T-helper 1 cell treated with Interleukin-12 subunit alpha and Interleukin-12 subunit beta and Interleukin-4 antibody, amounts not matched to agents 30 μg/mL and 1 μg/mL, for 36 hours (primary cell): ENCODE results near the gene CERCAM.
"Not testable (repeated sequence)": the region's sequence is repeated elsewhere in the genome, so short reads cannot be mapped to it uniquely, and the experiment has no call there.

ENCODE experiments used
- H3K27ac Mint-ChIP-seq: one replicate; pipeline ENCODE4 v1.8.0; 2021; ENCODE audit warnings: mild to moderate bottlenecking, mixed read lengths
- H3K27me3 Mint-ChIP-seq: one replicate; pipeline ENCODE4 v1.8.0; 2021; ENCODE audit warnings: low read depth, mixed read lengths
- H3K36me3 Mint-ChIP-seq: one replicate; pipeline ENCODE4 v1.8.0; 2021; ENCODE audit warnings: low read depth, mixed read lengths
- H3K4me1 Mint-ChIP-seq: one replicate; pipeline ENCODE4 v1.8.0; 2021; ENCODE audit warnings: low read depth, mixed read lengths
- H3K4me3 Mint-ChIP-seq: one replicate; pipeline ENCODE4 v1.8.0; 2021; ENCODE audit warnings: mild to moderate bottlenecking, moderate library complexity, mixed read lengths
- H3K9me3 Mint-ChIP-seq: one replicate; pipeline ENCODE4 v1.8.0; 2021; ENCODE audit warnings: mixed read lengths

Gene CERCAM

DNA sequence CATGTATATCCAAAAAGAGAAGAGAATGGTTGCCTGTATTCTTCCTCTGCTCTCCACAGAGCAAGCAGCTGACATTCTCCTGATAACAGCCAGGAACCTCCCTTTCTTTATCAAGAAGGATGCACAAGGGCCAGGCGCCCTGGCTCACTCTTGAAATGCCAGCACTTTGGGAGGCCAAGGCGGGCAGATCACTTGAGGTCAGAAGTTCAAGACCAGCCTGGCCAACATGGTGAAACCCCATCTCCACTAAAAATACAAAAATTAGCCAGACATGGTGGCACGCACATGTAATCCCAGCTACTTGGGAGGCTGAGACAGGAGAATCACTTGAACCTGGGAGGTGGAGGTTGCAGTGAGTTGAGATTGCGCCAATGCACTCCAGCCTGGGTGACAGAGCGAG is 25.8 kb downstream of the CERCAM start:
- not testable (repeated sequence) for H3K27me3 Mint-ChIP-seq, H3K4me1 Mint-ChIP-seq, H3K9me3 Mint-ChIP-seq, H3K4me3 Mint-ChIP-seq, H3K27ac Mint-ChIP-seq, H3K36me3 Mint-ChIP-seq

DNA sequence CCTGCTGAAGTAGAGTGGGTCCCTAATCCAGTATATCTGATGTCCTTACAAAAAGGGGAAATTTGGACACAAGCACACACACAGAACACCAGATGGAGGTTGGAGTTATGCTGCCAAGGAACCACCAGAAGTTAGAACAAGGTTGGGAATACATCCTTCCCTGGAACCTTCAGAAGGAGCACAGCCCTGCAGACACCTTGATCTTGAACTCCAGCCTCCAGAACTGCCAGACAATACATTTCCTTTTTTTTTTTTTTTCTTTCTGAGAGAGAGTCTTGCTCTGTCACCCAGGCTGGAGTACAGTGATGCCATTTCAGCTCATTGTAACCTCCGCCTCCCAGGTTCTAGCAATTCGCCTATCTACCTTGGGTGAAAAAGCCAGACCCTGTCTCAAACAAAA is 28.1 kb downstream of the CERCAM start:
- H3K9me3 Mint-ChIP-seq: no peaks in the 10 kb centered on the region
- no peak overlapping the region for H3K27ac Mint-ChIP-seq
- H3K4me3 Mint-ChIP-seq: no peak overlapping the region
- H3K4me1 Mint-ChIP-seq: no peaks in the 10 kb centered on the region
- peaks cover 4% of the 10 kb centered on the region for H3K27me3 Mint-ChIP-seq
- no peaks in the 10 kb centered on the region for H3K36me3 Mint-ChIP-seq

DNA sequence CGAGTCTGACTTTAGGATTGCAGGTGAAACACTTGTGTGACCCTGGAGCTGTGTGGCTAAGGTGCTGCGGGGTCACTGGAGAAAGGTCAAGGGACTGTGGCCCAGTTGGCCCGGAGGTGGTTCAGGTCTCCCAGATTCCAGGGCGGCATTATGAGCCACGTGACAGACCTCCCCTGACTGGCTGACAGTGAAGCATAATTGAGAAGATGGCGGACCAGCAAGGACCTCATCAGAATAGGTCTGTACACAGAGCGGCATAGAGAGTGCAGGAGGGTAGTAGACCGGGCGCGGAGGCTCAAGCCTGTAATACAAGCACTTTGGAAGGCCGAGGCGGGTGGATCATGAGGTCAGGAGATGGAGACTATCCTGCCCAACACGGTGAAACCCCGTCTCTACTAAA is 34.3 kb downstream of the CERCAM start:
- Mint-ChIP-seq H3K4me3 (peak overlapping the region; percentile 90), H3K27me3 (no peaks in the 10 kb centered on the region), H3K36me3 (peaks cover 4% of the 10 kb centered on the region)

DNA sequence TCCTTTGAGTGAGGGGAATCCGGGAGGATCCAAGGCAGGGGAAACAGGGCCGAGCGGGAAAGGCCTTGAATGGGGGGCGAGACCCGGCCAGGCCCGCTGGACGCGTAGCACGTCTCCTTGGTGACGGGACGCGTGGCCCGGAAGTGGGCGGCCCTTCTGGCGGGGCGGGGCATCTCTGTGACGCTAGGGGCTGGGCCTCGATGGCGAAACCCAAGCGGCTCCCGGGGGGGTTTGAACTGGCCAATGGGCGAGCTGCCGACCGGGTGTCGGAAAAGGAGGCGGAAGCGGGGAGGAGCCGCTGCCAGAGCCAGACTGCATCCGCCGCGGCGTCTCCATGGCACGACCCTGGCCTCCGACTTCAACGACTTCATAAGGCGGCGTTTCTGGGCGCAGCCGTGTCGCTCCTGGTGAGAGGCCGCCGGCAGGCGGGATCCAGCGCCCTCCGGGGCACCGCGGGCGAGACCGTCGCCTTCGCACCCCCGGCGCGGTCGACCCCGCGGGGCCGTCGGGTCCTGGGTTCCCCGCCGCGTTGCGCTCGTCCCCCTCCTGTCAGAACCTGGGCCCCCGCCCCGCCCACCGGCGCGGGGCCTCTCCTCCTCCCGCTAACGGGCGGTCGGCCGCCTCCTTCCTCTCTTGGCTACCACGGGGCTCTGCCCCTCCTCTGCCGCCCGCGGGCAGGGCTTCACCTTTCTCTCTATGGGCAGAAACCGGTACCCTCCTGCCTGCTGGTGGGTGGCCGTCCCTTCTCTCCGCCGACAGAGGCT is 35.4 kb downstream of the CERCAM start, which contains the start of gene ODF2:
TSS of gene ODF2 (plus strand) at position 158 of the 764 bp plus-strand sequence. CDS start at position 244, 86 bp downstream.
- H3K4me1 Mint-ChIP-seq: peaks cover 21% of the 10 kb centered on the region
- no peaks in the 10 kb centered on the region for H3K27me3 Mint-ChIP-seq
- peaks cover 11% of the 10 kb centered on the region for H3K36me3 Mint-ChIP-seq
- no peaks in the 10 kb centered on the region for H3K9me3 Mint-ChIP-seq
- peak within 1 kb of the TSS; percentile 90 for H3K4me3 Mint-ChIP-seq
- H3K27ac Mint-ChIP-seq: peak within 1 kb of the TSS; percentile 87

More for the DNA sequence above, 34.3 kb downstream of the CERCAM start:
- H3K27ac Mint-ChIP-seq: peak overlapping the region; percentile 7
- H3K4me1 Mint-ChIP-seq: peaks cover 21% of the 10 kb centered on the region
- no peaks in the 10 kb centered on the region for H3K9me3 Mint-ChIP-seq

DNA sequence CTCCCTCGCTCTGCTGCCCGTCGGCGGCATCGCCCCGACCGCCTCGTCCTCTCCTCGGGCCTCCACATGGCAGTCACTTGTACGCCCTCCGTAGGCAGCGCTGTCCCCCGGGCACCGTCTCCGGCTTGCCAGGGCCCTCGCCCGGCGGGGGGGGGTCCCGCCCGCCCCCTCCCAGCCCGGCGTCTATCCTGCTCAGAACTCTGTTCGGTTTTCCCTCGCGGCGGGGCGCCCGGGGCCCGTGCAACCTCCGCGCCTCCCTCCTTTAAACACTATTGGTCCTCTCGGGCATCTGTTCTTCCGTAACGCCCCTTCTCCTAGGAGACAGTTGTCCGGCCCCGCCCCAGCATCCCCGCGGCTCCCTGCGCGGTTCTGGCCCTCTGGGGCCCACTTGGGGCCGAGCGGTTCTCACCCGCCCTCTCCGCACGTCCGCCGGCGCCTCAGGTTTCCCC is 36.0 kb downstream of the CERCAM start:
- peak overlapping the region; percentile 87 for H3K27ac Mint-ChIP-seq
- H3K27me3 Mint-ChIP-seq: no peaks in the 10 kb centered on the region
- peaks cover 21% of the 10 kb centered on the region for H3K4me1 Mint-ChIP-seq
- no peaks in the 10 kb centered on the region for H3K9me3 Mint-ChIP-seq
- peaks cover 11% of the 10 kb centered on the region for H3K36me3 Mint-ChIP-seq
- H3K4me3 Mint-ChIP-seq: peak overlapping the region; percentile 90

DNA sequence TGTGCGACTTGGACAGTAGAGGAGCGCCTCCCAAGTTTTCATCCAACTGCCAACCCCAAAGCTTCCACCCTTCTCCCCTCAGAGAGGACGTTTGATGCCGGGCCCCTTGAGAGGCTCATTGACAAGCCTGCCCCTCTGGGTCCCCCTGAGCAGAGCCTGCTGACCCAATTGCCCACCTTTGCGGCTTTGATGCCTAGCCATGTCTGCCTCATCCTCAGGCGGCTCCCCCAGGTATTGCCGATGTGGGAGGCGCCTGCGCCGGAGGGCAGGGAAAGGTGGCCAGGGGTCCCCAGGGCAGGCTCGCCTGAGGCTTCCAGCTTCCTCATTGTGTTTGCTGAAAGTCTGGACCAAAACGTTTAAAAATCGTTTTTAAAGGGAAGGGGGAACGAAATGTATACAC is 36.5 kb downstream of the CERCAM start:
- peaks cover 11% of the 10 kb centered on the region for H3K36me3 Mint-ChIP-seq
- H3K4me1 Mint-ChIP-seq: peaks cover 21% of the 10 kb centered on the region
- H3K4me3 Mint-ChIP-seq: peak overlapping the region; percentile 90
- no peak overlapping the region for H3K27ac Mint-ChIP-seq
- H3K9me3 Mint-ChIP-seq: no peaks in the 10 kb centered on the region
- no peaks in the 10 kb centered on the region for H3K27me3 Mint-ChIP-seq

DNA sequence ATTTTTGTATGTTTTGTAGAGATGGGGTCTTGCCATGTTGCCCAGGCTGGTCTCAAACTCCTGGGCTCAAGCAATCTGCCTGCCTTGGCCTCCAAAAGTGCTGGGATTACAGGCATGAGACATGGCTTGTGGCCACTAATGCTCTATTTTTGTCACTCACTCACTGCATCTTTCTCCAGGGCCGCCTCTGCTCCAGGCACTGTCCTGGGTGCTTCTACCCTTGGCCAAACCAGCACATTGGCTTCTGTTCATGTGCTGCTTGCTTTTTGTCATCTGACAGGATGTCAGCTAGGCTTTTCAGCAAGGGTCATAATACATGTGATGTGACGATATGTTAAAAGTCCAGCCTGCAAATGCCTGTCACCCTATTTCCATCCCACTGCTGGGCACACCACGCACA is 38.4 kb downstream of the CERCAM start:
- Mint-ChIP-seq H3K9me3 (no peaks in the 10 kb centered on the region), H3K27ac (peak overlapping the region; percentile 12), H3K4me1 (peaks cover 21% of the 10 kb centered on the region), H3K4me3 (peak overlapping the region; percentile 59), H3K36me3 (peaks cover 19% of the 10 kb centered on the region), H3K27me3 (no peaks in the 10 kb centered on the region)

DNA sequence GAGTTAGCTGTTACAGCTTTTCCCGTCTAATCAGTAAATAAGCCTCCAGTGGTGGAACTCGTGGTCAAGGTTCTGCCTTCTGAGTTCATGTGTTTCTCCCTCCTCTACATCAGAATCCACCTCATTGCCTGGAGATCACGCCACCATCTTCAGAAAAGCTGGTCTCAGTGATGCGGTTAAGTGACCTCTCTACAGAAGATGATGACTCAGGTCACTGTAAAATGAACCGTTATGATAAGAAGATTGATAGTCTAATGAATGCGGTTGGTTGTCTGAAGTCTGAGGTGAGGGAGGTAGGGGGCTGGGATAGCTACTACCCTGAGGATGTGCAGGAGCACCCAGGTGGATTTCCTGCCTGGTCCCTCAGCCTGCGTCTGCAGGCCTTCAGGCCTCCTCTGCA is 48.4 kb downstream of the CERCAM start:
- H3K27me3 Mint-ChIP-seq: no peaks in the 10 kb centered on the region
- H3K4me1 Mint-ChIP-seq: peaks cover 3% of the 10 kb centered on the region
- H3K4me3 Mint-ChIP-seq: no peak overlapping the region
- peaks cover 11% of the 10 kb centered on the region for H3K36me3 Mint-ChIP-seq
- no peak overlapping the region for H3K27ac Mint-ChIP-seq
- no peaks in the 10 kb centered on the region for H3K9me3 Mint-ChIP-seq

DNA sequence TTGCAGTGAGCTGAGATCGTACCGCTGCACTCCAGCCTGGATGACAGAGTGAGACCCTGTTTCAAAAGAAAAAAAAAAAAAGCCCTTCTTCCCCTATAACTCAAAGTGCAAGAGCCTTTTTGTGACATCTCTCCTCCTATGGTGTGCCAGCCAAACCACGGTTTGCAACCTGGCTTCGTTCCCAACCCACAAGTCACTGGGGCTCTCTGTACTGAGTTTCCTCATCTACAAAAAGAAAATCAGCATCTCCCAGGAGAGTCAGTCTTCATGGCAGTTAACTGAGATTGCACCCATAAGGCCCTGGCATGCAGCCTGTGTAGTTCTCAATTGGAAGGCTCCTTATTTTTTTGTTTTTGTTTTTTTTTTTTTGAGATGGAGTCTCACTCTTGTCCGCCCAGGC is 49.9 kb downstream of the CERCAM start:
- no peaks in the 10 kb centered on the region for H3K9me3 Mint-ChIP-seq
- no peak overlapping the region for H3K4me3 Mint-ChIP-seq
- no peak overlapping the region for H3K27ac Mint-ChIP-seq
- peaks cover 3% of the 10 kb centered on the region for H3K4me1 Mint-ChIP-seq
- no peaks in the 10 kb centered on the region for H3K27me3 Mint-ChIP-seq
- peaks cover 11% of the 10 kb centered on the region for H3K36me3 Mint-ChIP-seq

DNA sequence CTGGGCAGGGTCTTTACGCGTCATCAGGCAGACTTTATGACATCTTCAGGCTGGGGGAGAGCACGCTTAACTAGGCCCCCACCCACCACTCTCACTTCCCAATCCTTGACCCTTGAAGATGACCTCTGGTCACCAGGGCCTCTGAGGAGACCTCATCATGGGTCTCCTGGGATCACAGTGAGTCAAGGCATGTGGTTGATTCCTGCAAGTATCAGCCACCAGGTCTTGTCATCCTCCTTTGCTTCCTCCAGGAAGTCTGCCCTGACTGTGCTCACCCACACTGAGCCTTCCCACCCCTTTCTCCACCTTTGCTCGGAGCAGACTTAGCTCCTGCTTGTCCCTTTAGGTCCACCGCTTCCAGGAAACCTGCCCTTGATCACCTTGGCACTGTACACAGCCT is 52.4 kb downstream of the CERCAM start:
- Mint-ChIP-seq H3K27me3 (no peaks in the 10 kb centered on the region), H3K9me3 (no peaks in the 10 kb centered on the region), H3K4me3 (no peak overlapping the region), H3K27ac (no peak overlapping the region), H3K36me3 (peaks cover 16% of the 10 kb centered on the region), H3K4me1 (peaks cover 3% of the 10 kb centered on the region)

DNA sequence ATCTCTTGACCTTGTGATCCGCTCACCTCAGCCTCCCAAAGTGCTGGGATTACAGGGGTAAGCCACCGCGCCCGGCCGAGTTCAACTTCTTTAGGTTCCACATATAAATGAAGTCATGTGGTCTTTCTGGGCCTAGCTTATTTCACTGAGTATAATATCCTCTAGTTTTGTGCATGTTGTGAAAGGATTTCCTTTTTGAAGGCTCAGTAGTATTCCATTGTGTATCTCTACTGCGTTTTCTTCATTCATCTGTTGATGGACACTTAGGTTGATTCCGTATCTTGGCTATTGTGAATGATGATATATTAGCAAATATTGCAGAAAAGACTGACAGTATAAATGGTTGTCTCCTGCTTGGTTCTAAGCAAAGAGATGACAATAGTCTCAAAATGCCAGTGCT is 55.2 kb downstream of the CERCAM start:
- Mint-ChIP-seq H3K9me3 (no peaks in the 10 kb centered on the region), H3K27ac (no peak overlapping the region), H3K27me3 (no peaks in the 10 kb centered on the region), H3K36me3 (peaks cover 21% of the 10 kb centered on the region), H3K4me3 (no peak overlapping the region), H3K4me1 (peaks cover 1% of the 10 kb centered on the region)

DNA sequence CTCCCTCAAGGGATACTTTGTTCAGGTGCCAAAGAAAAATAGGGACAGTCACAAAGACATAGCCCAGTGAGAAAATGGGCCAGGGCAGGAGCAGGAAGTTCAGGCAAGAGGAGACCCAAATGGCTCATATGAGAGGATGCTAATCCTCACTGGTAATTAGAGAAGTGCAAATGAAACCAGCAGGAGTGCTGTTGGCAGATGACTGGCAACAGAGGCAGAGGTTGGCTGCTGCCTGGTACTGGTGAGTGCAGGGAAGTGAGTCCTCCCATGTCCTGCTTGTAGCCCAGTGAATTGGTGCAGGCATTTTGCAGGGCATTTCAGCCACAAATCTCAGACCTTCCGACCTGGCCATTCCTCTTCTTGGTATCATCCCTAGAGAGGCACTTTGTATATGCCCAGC is 58.6 kb downstream of the CERCAM start:
- H3K36me3 Mint-ChIP-seq: peaks cover 28% of the 10 kb centered on the region
- no peaks in the 10 kb centered on the region for H3K4me1 Mint-ChIP-seq
- H3K9me3 Mint-ChIP-seq: no peaks in the 10 kb centered on the region
- no peaks in the 10 kb centered on the region for H3K27me3 Mint-ChIP-seq
- H3K4me3 Mint-ChIP-seq: no peak overlapping the region
- H3K27ac Mint-ChIP-seq: no peak overlapping the region

DNA sequence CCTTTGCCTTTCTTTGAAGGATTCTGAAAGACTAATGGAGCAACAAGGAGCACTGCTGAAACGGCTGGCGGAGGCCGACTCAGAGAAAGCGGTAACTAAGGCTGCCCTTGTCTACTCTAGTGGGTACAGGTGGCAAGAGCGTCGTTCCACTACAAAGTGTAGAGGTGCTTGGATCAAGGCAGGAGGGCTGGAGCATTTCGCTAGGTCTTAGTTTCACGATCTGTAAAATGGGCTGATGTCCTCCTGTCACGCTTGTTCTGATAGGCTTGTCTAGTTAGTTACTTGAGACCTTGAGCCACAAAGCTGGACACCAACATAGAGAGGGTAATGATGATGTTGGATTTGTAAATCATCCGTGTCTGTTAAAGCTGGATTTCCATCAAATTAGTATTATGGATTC is 60.9 kb downstream of the CERCAM start:
- H3K27me3 Mint-ChIP-seq: no peaks in the 10 kb centered on the region
- peaks cover 37% of the 10 kb centered on the region for H3K36me3 Mint-ChIP-seq
- no peaks in the 10 kb centered on the region for H3K9me3 Mint-ChIP-seq
- no peak overlapping the region for H3K27ac Mint-ChIP-seq
- no peaks in the 10 kb centered on the region for H3K4me1 Mint-ChIP-seq
- no peak overlapping the region for H3K4me3 Mint-ChIP-seq

DNA sequence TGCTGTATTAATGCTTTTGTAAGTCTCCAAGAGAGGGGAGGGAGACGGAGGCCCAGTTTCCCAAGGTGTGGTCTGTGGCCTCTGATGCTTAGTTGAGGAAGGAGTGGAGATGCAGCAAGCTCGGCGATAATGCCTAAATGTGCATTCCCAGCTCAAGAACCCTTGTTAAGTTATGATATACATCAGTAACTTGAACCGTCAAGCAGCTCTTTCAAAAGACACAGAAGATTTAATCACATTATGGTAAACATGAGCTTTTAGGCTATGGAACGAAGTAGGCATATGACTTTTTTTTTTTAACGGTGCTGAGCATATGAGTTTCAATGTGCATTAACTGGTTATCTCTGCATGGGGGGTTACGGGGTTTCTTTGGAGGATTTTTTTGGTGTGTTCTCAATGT is 61.5 kb downstream of the CERCAM start:
- Mint-ChIP-seq H3K4me1 (no peaks in the 10 kb centered on the region), H3K36me3 (peaks cover 41% of the 10 kb centered on the region), H3K27ac (no peak overlapping the region), H3K27me3 (no peaks in the 10 kb centered on the region), H3K9me3 (no peaks in the 10 kb centered on the region), H3K4me3 (no peak overlapping the region)

DNA sequence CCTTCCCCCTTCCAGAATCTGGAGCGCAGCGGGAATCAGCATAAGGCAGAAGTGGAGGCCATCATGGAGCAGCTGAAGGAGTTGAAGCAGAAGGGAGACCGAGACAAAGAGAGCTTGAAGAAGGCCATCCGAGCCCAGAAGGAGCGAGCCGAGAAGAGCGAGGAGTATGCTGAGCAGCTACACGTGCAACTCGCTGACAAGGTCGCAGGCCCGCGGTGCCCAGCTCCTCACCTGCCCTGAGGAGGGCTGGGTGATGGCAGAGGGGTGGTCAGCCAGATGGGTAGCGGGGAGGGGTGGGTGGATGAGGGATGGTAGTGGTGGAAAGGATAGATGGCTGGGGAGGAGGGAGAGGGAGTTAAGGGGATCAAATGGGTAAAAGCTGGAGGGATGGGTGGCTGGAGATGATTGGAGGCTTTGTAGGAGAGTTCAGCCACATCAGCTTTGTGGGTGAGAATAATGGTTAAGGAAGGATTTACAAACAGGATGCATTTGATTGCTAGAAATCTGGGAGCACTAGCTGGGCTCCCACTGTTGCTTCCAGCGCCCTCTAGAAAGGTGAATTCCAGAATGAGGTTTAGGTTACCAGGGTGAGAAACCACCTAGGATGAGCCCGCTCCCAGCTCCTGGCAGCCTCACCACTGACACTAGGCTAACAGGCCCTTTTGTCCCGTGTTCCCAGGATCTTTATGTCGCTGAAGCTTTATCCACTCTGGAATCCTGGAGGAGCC is 64.2 kb downstream of the CERCAM start:
- Mint-ChIP-seq H3K27me3 (no peaks in the 10 kb centered on the region), H3K4me3 (no peak overlapping the region), H3K9me3 (no peaks in the 10 kb centered on the region), H3K36me3 (peaks cover 46% of the 10 kb centered on the region), H3K27ac (no peak overlapping the region), H3K4me1 (no peaks in the 10 kb centered on the region)
